ENCODE results near the gene FARSA.

Gene FARSA

GRCh38 chr19:12880551-12881171, 52.9 kb downstream of the FARSA start:
- H3K27ac Mint-ChIP-seq, result peak overlapping the region; percentile 50
- peaks cover 16% of the 10 kb centered on the region for H3K4me1 Mint-ChIP-seq (ENCODE audit: low read depth)
- no peaks in the 10 kb centered on the region for H3K9me3 Mint-ChIP-seq (ENCODE audit: low read depth)
- no peaks in the 10 kb centered on the region for H3K27me3 Mint-ChIP-seq
- H3K4me3 Mint-ChIP-seq, result peak overlapping the region; percentile 89
- no peaks in the 10 kb centered on the region for H3K36me3 Mint-ChIP-seq

- peaks cover 9% of the 10 kb centered on the region for H3K36me3 Mint-ChIP-seq
- H3K27me3 Mint-ChIP-seq, result no peaks in the 10 kb centered on the region
- no peak overlapping the region for H3K4me3 Mint-ChIP-seq
- peaks cover 3% of the 10 kb centered on the region for H3K4me1 Mint-ChIP-seq (ENCODE audit: low read depth)
- no peaks in the 10 kb centered on the region for H3K9me3 Mint-ChIP-seq (ENCODE audit: low read depth)
- no peak overlapping the region for H3K27ac Mint-ChIP-seq
These were observed 58.4 kb downstream of the FARSA start for GRCh38 chr19:12875086-12875485.

GRCh38 chr19:12873891-12874745, 59.4 kb downstream of the FARSA start:
- Mint-ChIP-seq H3K4me1 (ENCODE audit: low read depth) (no peaks in the 10 kb centered on the region), H3K4me3 (no peak overlapping the region), H3K9me3 (ENCODE audit: low read depth) (no peaks in the 10 kb centered on the region), H3K27me3 (no peaks in the 10 kb centered on the region), H3K36me3 (peaks cover 9% of the 10 kb centered on the region), H3K27ac (no peak overlapping the region)

- H3K27me3 Mint-ChIP-seq, result no peaks in the 10 kb centered on the region
- H3K4me3 Mint-ChIP-seq, result no peak overlapping the region
- H3K27ac Mint-ChIP-seq, result no peak overlapping the region
- peaks cover 9% of the 10 kb centered on the region for H3K36me3 Mint-ChIP-seq
- no peaks in the 10 kb centered on the region for H3K4me1 Mint-ChIP-seq (ENCODE audit: low read depth)
- no peaks in the 10 kb centered on the region for H3K9me3 Mint-ChIP-seq (ENCODE audit: low read depth)
These were observed 60.3 kb downstream of the FARSA start for GRCh38 chr19:12872941-12873890.

Data from activated naive CD8-positive, alpha-beta T cell (primary cell).